ENCODE results near the gene SRD5A2. TPM values are rescaled to one million over a fixed set of nuclear protein-coding genes. Genes with fewer than 3 reads are reported as not detected.

Gene SRD5A2
- total RNA-seq, 1 experiment from 2014 or later, result not detected

DNA sequence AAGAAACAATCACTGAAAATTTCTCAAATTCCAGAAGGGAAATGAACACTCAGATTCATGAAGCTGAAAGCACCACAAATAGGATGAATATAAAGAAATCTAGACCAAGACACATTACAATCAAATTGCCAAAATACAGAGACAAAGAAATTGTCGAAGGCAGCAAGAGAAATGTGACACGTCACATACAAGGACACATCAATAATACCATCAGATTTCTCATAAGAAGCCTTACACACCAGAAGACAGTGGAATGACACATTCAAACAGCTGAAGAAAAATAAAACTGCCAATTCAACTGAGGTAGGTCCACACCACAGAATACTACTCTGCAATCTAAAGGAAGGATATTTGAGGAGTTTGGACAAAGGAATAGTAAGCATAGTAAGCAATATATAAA is 27.4 kb downstream of the SRD5A2 start:
- Histone ChIP-seq H4K20me1 (ENCODE audit: insufficient read depth) (no peaks in the 10 kb centered on the region), H3F3A (ENCODE audit: insufficient read depth, low read depth) (peaks cover 16% of the 10 kb centered on the region), H3K9me3 (ENCODE audit: insufficient read depth, low read depth) (peaks cover 25% of the 10 kb centered on the region), H3K4me2 (no peak overlapping the region), H3K27ac (no peak overlapping the region), H3K36me3 (ENCODE audit: low read depth) (no peaks in the 10 kb centered on the region), H3K9me2 (ENCODE audit: insufficient read depth) (no peaks in the 10 kb centered on the region), H3K79me2 (ENCODE audit: low read depth) (no peaks in the 10 kb centered on the region), H3K4me3 (no peak overlapping the region), H2AFZ (no peak overlapping the region), H3K4me1 (replicated peaks; ENCODE audit: insufficient read depth) (peaks cover 14% of the 10 kb centered on the region), H3K27me3 (ENCODE audit: insufficient read depth, low read depth) (no peaks in the 10 kb centered on the region)
- intact Hi-C loops (cut with micrococcal nuclease; ENCODE audit: unreplicated experiment), result no loop called here
- BruUV-seq (replicated peaks), result no TSS peak
- POLR2A ChIA-PET (ENCODE audit: unreplicated experiment), result no interaction called here
- CTCF ChIA-PET, result no interaction called here
- no peak for DNase-seq
- no peak for TF ChIP-seq EZH2 (IDR thresholded peaks at IDR 0.05; ENCODE audit: low read depth)
- TF ChIP-seq, protein P1, sequence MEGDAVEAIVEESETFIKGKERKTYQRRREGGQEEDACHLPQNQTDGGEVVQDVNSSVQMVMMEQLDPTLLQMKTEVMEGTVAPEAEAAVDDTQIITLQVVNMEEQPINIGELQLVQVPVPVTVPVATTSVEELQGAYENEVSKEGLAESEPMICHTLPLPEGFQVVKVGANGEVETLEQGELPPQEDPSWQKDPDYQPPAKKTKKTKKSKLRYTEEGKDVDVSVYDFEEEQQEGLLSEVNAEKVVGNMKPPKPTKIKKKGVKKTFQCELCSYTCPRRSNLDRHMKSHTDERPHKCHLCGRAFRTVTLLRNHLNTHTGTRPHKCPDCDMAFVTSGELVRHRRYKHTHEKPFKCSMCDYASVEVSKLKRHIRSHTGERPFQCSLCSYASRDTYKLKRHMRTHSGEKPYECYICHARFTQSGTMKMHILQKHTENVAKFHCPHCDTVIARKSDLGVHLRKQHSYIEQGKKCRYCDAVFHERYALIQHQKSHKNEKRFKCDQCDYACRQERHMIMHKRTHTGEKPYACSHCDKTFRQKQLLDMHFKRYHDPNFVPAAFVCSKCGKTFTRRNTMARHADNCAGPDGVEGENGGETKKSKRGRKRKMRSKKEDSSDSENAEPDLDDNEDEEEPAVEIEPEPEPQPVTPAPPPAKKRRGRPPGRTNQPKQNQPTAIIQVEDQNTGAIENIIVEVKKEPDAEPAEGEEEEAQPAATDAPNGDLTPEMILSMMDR (conservative IDR thresholded peaks at IDR 0.05), result no peak

DNA sequence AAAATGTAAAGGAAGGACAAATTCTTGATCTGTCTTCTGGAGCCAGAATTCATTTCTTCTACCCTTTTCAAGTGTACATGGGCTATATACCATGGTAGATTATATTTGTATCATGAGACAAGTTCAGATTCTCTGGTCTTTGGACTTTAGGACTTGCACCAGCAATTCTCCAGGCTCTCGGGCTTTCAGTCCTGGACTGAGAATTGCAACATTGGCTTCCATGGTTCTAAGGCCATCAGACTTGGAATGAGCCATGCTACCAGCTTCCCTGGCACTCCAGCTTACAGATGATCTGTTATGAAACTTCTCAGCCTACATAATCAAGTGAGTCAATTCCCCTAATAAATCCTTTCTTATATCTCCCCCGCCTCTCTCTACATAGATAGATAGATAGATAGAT is 33.3 kb downstream of the SRD5A2 start:
- Histone ChIP-seq H3K27ac (no peak overlapping the region), H3F3A (ENCODE audit: insufficient read depth, low read depth) (no peaks in the 10 kb centered on the region), H3K9me3 (ENCODE audit: insufficient read depth, low read depth) (peaks cover 7% of the 10 kb centered on the region; the same call in 1 of the 2 replicates), H3K36me3 (ENCODE audit: low read depth) (no peaks in the 10 kb centered on the region), H3K4me1 (replicated peaks; ENCODE audit: insufficient read depth) (no peaks in the 10 kb centered on the region), H3K4me2 (no peak overlapping the region), H3K27me3 (ENCODE audit: insufficient read depth, low read depth) (no peaks in the 10 kb centered on the region), H4K20me1 (ENCODE audit: insufficient read depth) (no peaks in the 10 kb centered on the region), H2AFZ (no peak overlapping the region), H3K9me2 (ENCODE audit: insufficient read depth) (no peaks in the 10 kb centered on the region), H3K4me3 (no peak overlapping the region), H3K79me2 (ENCODE audit: low read depth) (no peaks in the 10 kb centered on the region)
- DNase-seq, result no peak
- intact Hi-C loops (cut with micrococcal nuclease; ENCODE audit: unreplicated experiment), result no loop called here
- BruUV-seq (replicated peaks), result no TSS peak
- no peak for TF ChIP-seq EZH2 (IDR thresholded peaks at IDR 0.05; ENCODE audit: low read depth)
- TF ChIP-seq, protein P1 (conservative IDR thresholded peaks at IDR 0.05), result no peak
- ChIA-PET POLR2A (ENCODE audit: unreplicated experiment) (no interaction called here), CTCF (no interaction called here)

DNA sequence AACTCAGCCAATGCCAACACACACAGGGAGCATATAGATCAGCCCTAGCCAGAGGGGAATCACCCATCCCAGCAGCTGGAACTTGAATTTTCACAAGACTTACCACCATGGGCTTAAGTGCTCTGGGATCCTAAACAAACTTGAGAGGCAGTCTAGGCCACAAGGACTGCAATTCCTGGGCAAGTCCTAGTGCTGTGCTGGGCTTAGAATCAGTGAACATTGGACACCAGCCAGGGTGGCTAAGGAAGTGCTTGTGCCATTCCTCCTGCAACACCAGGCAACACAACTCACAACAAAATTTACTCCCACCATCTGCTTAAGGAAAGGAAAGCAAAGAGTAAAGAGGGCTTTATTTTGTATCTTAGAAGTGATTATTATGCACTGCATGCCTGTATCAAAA is 38.9 kb downstream of the SRD5A2 start:
- Histone ChIP-seq H3K9me2 (ENCODE audit: insufficient read depth) (no peaks in the 10 kb centered on the region), H3K4me2 (no peak overlapping the region), H3K27me3 (ENCODE audit: insufficient read depth, low read depth) (no peaks in the 10 kb centered on the region), H3K79me2 (ENCODE audit: low read depth) (no peaks in the 10 kb centered on the region), H3K36me3 (ENCODE audit: low read depth) (no peaks in the 10 kb centered on the region), H3K4me3 (no peak overlapping the region), H2AFZ (no peak overlapping the region), H3K9me3 (ENCODE audit: insufficient read depth, low read depth) (peaks cover 8% of the 10 kb centered on the region; the same call in 1 of the 2 replicates), H3K4me1 (replicated peaks; ENCODE audit: insufficient read depth) (no peaks in the 10 kb centered on the region), H4K20me1 (ENCODE audit: insufficient read depth) (no peaks in the 10 kb centered on the region), H3F3A (ENCODE audit: insufficient read depth, low read depth) (no peaks in the 10 kb centered on the region), H3K27ac (no peak overlapping the region)
- no peak for TF ChIP-seq EZH2 (IDR thresholded peaks at IDR 0.05; ENCODE audit: low read depth)
- TF ChIP-seq, protein P1 (conservative IDR thresholded peaks at IDR 0.05), result no peak
- POLR2A ChIA-PET (ENCODE audit: unreplicated experiment), result no interaction called here
- intact Hi-C loops (cut with micrococcal nuclease; ENCODE audit: unreplicated experiment), result no loop called here
- BruUV-seq (replicated peaks), result no TSS peak
- DNase-seq, result no peak
- CTCF ChIA-PET, result no interaction called here
